Upper lobe of left lung (tissue), 4 donors: Measurements from ENCODE around the gene CTNNBIP1.

Experiments used
- EP300 ChIP-seq, 4 donors: sonication (generic); formaldehyde crosslinking; IDR thresholded peaks; one replicate each; pipeline ENCODE4 v1.5.1; 2017; ENCODE audit warnings: antibody characterized with exemption in 4 of 4, control low read depth in 2 of 4
- POLR2AphosphoS5 ChIP-seq, 2 donors: sonication (generic); formaldehyde crosslinking; IDR thresholded peaks; one replicate each; pipeline ENCODE4 v1.5.1; 2017; ENCODE audit warnings: antibody characterized with exemption in 2 of 2
- TF ChIP-seq, protein P1 (sequence below), 6 experiments: fragments of 450-650 bp in 4 of 6; fragments of 200-600 bp in 2 of 6; sonication (generic) in 2 of 6; IDR thresholded peaks; one replicate each; pipeline ENCODE4 v1.5.1; 2016 to 2019; ENCODE audit warnings: antibody characterized with exemption in 6 of 6

DNA sequence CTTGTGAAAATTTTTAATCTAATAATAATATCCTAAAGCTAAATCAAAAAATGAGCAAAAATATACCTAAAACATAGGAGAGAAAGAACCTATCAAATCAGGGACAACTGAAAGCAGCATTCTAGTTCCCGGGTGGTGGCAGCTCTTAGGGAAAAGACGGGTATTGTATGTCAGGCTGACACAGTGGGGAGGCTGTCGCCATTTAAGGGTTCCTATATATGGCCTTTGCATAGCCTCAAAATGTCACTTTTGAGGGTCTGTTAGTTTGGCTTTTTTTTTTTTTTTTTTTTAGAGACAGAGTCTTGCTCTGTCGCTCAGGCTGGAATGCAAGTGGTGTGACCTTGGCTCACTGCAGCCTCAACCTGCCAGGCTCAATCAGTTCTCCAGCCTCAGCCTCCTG lies 92.3 kb downstream of the CTNNBIP1 start:
- TF ChIP-seq, protein P1, sequence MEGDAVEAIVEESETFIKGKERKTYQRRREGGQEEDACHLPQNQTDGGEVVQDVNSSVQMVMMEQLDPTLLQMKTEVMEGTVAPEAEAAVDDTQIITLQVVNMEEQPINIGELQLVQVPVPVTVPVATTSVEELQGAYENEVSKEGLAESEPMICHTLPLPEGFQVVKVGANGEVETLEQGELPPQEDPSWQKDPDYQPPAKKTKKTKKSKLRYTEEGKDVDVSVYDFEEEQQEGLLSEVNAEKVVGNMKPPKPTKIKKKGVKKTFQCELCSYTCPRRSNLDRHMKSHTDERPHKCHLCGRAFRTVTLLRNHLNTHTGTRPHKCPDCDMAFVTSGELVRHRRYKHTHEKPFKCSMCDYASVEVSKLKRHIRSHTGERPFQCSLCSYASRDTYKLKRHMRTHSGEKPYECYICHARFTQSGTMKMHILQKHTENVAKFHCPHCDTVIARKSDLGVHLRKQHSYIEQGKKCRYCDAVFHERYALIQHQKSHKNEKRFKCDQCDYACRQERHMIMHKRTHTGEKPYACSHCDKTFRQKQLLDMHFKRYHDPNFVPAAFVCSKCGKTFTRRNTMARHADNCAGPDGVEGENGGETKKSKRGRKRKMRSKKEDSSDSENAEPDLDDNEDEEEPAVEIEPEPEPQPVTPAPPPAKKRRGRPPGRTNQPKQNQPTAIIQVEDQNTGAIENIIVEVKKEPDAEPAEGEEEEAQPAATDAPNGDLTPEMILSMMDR (IDR thresholded peaks at IDR 0.05): no peak
- no peak for TF ChIP-seq EP300 (IDR thresholded peaks at IDR 0.05)
- TF ChIP-seq POLR2AphosphoS5 (IDR thresholded peaks at IDR 0.05): no peak
